HepG2 (cell line): Measurements from ENCODE around the gene PDE4D. TPM values are rescaled to one million over a fixed set of nuclear protein-coding genes. Genes with fewer than 3 reads are reported as not detected.

Source experiments
- ATAC-seq: fragments of 200-7000 bp; cut with Tn5 transposase; 3 replicates; pipeline ENCODE4 v1.9.1; 2020; ENCODE audit warnings: mild to moderate bottlenecking, moderate library complexity
- BruUV-seq: library from RNA; stranded (reverse); fragments of 400-500 nt; replicated peaks from 2 replicates; lab custom pipeline; 2021; lab: Mats Ljungman, UMichigan
- CTCF ChIA-PET: fragments of 300-600 bp; formaldehyde crosslinking; extraction: SDS; loops from one replicate; lab custom pipeline; 2021; ENCODE audit warnings: low total read pairs, inconsistent platforms, low intra/inter-chr PET ratio; lab: Yijun Ruan, JAX
- POLR2A ChIA-PET: fragments of 350-600 bp; sonication (Branson Sonifier 250); formaldehyde crosslinking; loops from one replicate; lab custom pipeline; 2020; ENCODE audit warnings: antibody characterized with exemption, inconsistent platforms; lab: Yijun Ruan, JAX
- DNase-seq: peaks from one replicate; pipeline ENCODE4 v3.0.0-alpha.2; 2015; ENCODE audit warnings: low spot score
- FAIRE-seq: peaks from 3 replicates; lab custom pipeline; 2011; peaks lifted over from hg19 to GRCh38; lab: Jason Lieb, UNC
- H2AFZ ChIP-seq: one replicate; pipeline ENCODE4 v1.6.1; 2011; ENCODE audit warnings: low read length, inconsistent platforms
- H3K27ac ChIP-seq: fragments of 300-600 bp; 3 replicates; pipeline ENCODE4 v1.8.0; 2011; ENCODE audit warnings: mixed run types, mild to moderate bottlenecking, mixed read lengths, low read length, inconsistent platforms; ENCODE audit not compliant: insufficient read depth; ENCODE audit errors: extremely low read length
- H3K27me3 ChIP-seq, 2 experiments: fragments of 200-600 bp in 1 of 2; 2 replicates in 1 of 2; 3 replicates in 1 of 2; pipeline versions ENCODE4 v1.6.0 to v1.8.0; 2011; ENCODE audit warnings: low read length in 2 of 2, mild to moderate bottlenecking in 2 of 2, moderate library complexity in 2 of 2, inconsistent platforms in 1 of 2; ENCODE audit not compliant: insufficient read depth in 2 of 2, control insufficient read depth in 1 of 2
- H3K36me3 ChIP-seq, 2 experiments: fragments of 200-600 bp in 1 of 2; replicated peaks in 1 of 2; 2 replicates in 1 of 2; 3 replicates in 1 of 2; pipeline versions ENCODE4 v1.5.1 to v1.8.0; 2011; ENCODE audit warnings: low read length in 2 of 2, inconsistent platforms in 1 of 2; ENCODE audit not compliant: insufficient read depth in 2 of 2, control insufficient read depth in 1 of 2
- H3K4me1 ChIP-seq: 2 replicates; pipeline ENCODE4 v1.5.1; 2012; ENCODE audit warnings: low read length, inconsistent platforms; ENCODE audit not compliant: insufficient read depth
- H3K4me2 ChIP-seq: 2 replicates; pipeline ENCODE4 v1.6.0; 2011; ENCODE audit warnings: low read depth, low read length, inconsistent platforms
- H3K4me3 ChIP-seq, 3 experiments: fragments of 200-600 bp in 1 of 3; sonication (generic), shearing (Covaris generic) in 1 of 3; replicated peaks in 1 of 3; 2 replicates each; pipeline ENCODE4 v1.5.1; 2011 to 2016; ENCODE audit warnings: low read length in 3 of 3, inconsistent platforms in 2 of 3, low read depth in 2 of 3, mild to moderate bottlenecking in 2 of 3, control low read depth in 1 of 3, mixed read lengths in 1 of 3; ENCODE audit not compliant: insufficient read depth in 1 of 3
- H3K79me2 ChIP-seq: one replicate; pipeline ENCODE4 v1.6.1; 2011; ENCODE audit warnings: low read length, inconsistent platforms; ENCODE audit not compliant: insufficient read depth
- H3K9ac ChIP-seq: 2 replicates; pipeline ENCODE4 v1.6.0; 2011; ENCODE audit warnings: mild to moderate bottlenecking, low read depth, low read length, inconsistent platforms; ENCODE audit not compliant: insufficient read depth
- H3K9me3 ChIP-seq: 2 replicates; pipeline ENCODE4 v1.5.1; 2012; ENCODE audit warnings: mild to moderate bottlenecking, low read length
- H4K20me1 ChIP-seq: 2 replicates; pipeline ENCODE4 v1.6.0; 2011; ENCODE audit warnings: inconsistent platforms, mild to moderate bottlenecking, low read length, moderate library complexity; ENCODE audit not compliant: insufficient read depth
- ELF1 ChIP-seq: sonication (generic); formaldehyde crosslinking; IDR thresholded peaks from 2 replicates; pipeline ENCODE4 v1.4.0; 2020; ENCODE audit warnings: missing genetic modification reagents
- ERF ChIP-seq: IDR thresholded peaks from 2 replicates; pipeline ENCODE4 v1.6.1; 2018; ENCODE audit warnings: missing biosample characterization, missing genetic modification reagents
- KAT2B ChIP-seq: fragments of 150-350 bp; IDR thresholded peaks from 2 replicates; pipeline ENCODE4 v1.6.1; 2014; ENCODE audit warnings: low read depth, low read length, borderline replicate concordance
- KDM5B ChIP-seq: sonication (generic); formaldehyde crosslinking; IDR thresholded peaks from 2 replicates; pipeline ENCODE4 v1.4.0; 2020; ENCODE audit warnings: missing genetic modification reagents, mild to moderate bottlenecking, borderline replicate concordance
- KLF9 ChIP-seq: IDR thresholded peaks from 2 replicates; pipeline ENCODE4 v1.6.1; 2016; ENCODE audit warnings: low read depth
- SAP130 ChIP-seq: IDR thresholded peaks from 2 replicates; pipeline ENCODE4 v1.6.1; 2016; ENCODE audit warnings: low read depth
- TEAD3 ChIP-seq: optimal IDR thresholded peaks from 2 replicates; pipeline ENCODE3; 2016; ENCODE audit warnings: borderline replicate concordance
- TFDP2 ChIP-seq: sonication (generic); formaldehyde crosslinking; IDR thresholded peaks from 2 replicates; pipeline ENCODE4 v1.4.0; 2020; ENCODE audit warnings: missing genetic modification reagents
- WGBS: methylation state at CpG from one replicate; pipeline ENCODE4 v1.1.6; 2017; ENCODE audit warnings: low lambda C conversion rate; 5-methylcytosine and 5-hydroxymethylcytosine counted together
- in situ Hi-C: cut with HindIII; loops from 2 replicates; pipeline ENCODE4 v1.10.0; 2017; ENCODE audit warnings: low pct_unique_long_range_greater_than_20kb; ENCODE audit not compliant: extremely low pct_ligation_motif_present
- intact Hi-C: fragments of 100-400 bp; cut with micrococcal nuclease; formaldehyde crosslinking; loops from one replicate; pipeline ENCODE4 v1.10.0; 2022; ENCODE audit not compliant: unreplicated experiment
- polyA plus RNA-seq, 8 experiments: library from polyadenylated mRNA; depleted of rRNA in 3 of 8; stranded (reverse) in 7 of 8; unstranded in 1 of 8; fragments of >200 nt; fragmentation: Illumina TruSeq in 4 of 8; extraction: Trizol in 4 of 8; gene quantifications; 2 replicates each; pipeline versions ENCODE4 v1.2.1 to v1.2.3, GENCODE V29; 2011 to 2016; ENCODE audit warnings: low read depth in 4 of 8, missing spikeins in 1 of 8, mixed read lengths in 1 of 8; ENCODE audit not compliant: insufficient read depth in 1 of 8
- total RNA-seq, 5 experiments: library from RNA; depleted of rRNA; stranded (reverse); fragments of >200 nt; fragmentation: Illumina TruSeq; extraction: Trizol; gene quantifications; 2 replicates each; pipeline ENCODE4 v1.2.3, GENCODE V29; 2016; ENCODE audit warnings: low read depth in 1 of 5

The PDE4D gene
- total and polyA plus RNA-seq, 2 of the 13 experiments (the other 11 are each of a cell fraction or from before 2014, with no cell fraction given), result 7.0 to 12.2 TPM

GRCh38 chr5:59037941-59038797 is 855.4 kb downstream of the PDE4D start (continued):
- TF ChIP-seq TFDP2 (CRISPR knock-in tag) (peak; percentile 4; the same call in 1 of the 2 replicates), ERF (CRISPR knock-in tag) (no peak), KAT2B (no peak), TEAD3 (no peak), KDM5B (CRISPR knock-in tag) (no peak), SAP130 (peak; percentile 22; the same call in 1 of the 2 replicates), KLF9 (CRISPR knock-in tag) (no peak)

- BruUV-seq, result no TSS peak
- Histone ChIP-seq H3K27me3 (peaks cover 0 to 13% of the 10 kb centered on the region in 2 experiments; a peak in 1 of 5 replicates), H2AFZ (no peak overlapping the region), H3K27ac (peak overlapping the region; percentile 6), H3K4me2 (peak overlapping the region; percentile 77), H3K36me3 (no peaks in the 10 kb centered on the region), H3K9ac (peak overlapping the region; percentile 37), H3K79me2 (peaks cover 3% of the 10 kb centered on the region), H3K4me3 (peak overlapping the region in 2 of 3 experiments; percentile 15 to 77; a peak in 1 of 6 replicates), H4K20me1 (no peaks in the 10 kb centered on the region; the same call in 1 of the 2 replicates), H3K9me3 (no peaks in the 10 kb centered on the region), H3K4me1 (peaks cover 58% of the 10 kb centered on the region)
- intact Hi-C loops, result no loop called here
- ATAC-seq (no peak), FAIRE-seq (no peak), DNase-seq (no peak)
- in situ Hi-C loops, result loop anchor here (10.0 kb wide), 1 partner anchor 127 kb away; no protein-coding TSS in a partner anchor
- POLR2A ChIA-PET, result no interaction called here
- CTCF ChIA-PET, result no interaction called here
- no peak for TF ChIP-seq ELF1 (CRISPR knock-in tag)
- 47% methylated on average over 2 of the region's 2 CpGs for WGBS
Observed at GRCh38 chr5:59037453-59037852, 856.1 kb downstream of the PDE4D start.
